ENCODE measurements around the gene UST.

GRCh38 chr6:149012040-149012545 is 265.3 kb downstream of the UST start:
- TF ChIP-seq, protein P1, sequence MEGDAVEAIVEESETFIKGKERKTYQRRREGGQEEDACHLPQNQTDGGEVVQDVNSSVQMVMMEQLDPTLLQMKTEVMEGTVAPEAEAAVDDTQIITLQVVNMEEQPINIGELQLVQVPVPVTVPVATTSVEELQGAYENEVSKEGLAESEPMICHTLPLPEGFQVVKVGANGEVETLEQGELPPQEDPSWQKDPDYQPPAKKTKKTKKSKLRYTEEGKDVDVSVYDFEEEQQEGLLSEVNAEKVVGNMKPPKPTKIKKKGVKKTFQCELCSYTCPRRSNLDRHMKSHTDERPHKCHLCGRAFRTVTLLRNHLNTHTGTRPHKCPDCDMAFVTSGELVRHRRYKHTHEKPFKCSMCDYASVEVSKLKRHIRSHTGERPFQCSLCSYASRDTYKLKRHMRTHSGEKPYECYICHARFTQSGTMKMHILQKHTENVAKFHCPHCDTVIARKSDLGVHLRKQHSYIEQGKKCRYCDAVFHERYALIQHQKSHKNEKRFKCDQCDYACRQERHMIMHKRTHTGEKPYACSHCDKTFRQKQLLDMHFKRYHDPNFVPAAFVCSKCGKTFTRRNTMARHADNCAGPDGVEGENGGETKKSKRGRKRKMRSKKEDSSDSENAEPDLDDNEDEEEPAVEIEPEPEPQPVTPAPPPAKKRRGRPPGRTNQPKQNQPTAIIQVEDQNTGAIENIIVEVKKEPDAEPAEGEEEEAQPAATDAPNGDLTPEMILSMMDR (IDR thresholded peaks at IDR 0.05) = no peak
- TF ChIP-seq POLR2A (IDR thresholded peaks at IDR 0.05) = no peak
